Adrenal gland (tissue), 5 donors: ENCODE measurements around the gene CEP131.

Experiments
- POLR2A ChIP-seq, 2 donors: fragments of 450-650 bp; IDR thresholded peaks; one replicate each; pipeline ENCODE4 v1.6.1; 2017; ENCODE audit warnings: antibody characterized with exemption in 2 of 2, mild to moderate bottlenecking in 2 of 2, moderate library complexity in 1 of 2
- TF ChIP-seq, protein P1 (sequence below), 6 experiments: fragments of 450-650 bp in 4 of 6; fragments of 200-600 bp in 2 of 6; sonication (generic) in 1 of 6; IDR thresholded peaks; 1 replicate in 5 of 6; 2 replicates in 1 of 6; pipeline versions ENCODE4 v1.5.1 to v1.8.0; 2016 to 2021; ENCODE audit warnings: antibody characterized with exemption in 6 of 6, mild to moderate bottlenecking in 2 of 6, moderate library complexity in 1 of 6
- donor health status: DM: no; HTN: no; CAD: no.

DNA sequence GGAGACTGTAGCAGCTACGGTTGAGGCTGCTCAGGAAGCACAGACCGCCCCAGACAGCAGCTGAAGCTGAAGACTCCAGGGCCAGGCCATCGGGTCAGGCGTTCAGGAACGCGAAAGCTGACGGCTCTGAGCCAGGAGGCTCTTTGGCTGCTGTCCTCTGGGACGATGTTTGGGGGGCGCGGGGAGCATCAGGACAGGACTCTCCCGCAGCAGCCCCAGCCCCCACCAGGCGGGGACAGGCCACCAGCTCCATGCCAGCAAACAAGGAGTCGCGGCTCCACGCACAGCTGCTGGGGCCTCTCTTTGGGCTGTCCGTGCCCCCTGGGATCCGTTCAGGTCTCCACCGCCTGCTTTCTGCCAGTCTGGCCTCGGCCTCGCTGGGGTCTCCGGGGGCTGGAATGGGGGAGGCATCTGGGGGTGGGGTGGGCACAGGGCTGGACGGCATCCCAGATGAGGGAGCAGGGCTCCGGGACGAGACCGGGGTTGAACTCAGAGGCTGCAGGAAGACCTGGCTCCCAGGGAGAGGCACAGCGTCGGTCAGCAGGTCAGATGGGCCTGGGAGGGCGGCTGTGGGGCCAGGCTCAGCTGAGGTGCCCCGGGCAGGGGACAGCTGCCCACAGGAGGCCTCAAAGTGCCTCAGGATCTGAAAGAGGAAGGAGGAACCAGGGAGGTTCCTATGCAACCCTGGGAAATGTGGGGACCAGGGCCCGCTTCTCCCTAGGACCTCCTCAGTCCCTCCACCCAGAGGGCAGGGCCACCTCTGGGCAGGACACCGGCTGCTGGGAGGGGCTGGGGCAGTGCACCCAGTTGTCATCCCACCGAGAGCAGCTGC lies 6.3 kb upstream of the CEP131 start:
- TF ChIP-seq, protein P1, sequence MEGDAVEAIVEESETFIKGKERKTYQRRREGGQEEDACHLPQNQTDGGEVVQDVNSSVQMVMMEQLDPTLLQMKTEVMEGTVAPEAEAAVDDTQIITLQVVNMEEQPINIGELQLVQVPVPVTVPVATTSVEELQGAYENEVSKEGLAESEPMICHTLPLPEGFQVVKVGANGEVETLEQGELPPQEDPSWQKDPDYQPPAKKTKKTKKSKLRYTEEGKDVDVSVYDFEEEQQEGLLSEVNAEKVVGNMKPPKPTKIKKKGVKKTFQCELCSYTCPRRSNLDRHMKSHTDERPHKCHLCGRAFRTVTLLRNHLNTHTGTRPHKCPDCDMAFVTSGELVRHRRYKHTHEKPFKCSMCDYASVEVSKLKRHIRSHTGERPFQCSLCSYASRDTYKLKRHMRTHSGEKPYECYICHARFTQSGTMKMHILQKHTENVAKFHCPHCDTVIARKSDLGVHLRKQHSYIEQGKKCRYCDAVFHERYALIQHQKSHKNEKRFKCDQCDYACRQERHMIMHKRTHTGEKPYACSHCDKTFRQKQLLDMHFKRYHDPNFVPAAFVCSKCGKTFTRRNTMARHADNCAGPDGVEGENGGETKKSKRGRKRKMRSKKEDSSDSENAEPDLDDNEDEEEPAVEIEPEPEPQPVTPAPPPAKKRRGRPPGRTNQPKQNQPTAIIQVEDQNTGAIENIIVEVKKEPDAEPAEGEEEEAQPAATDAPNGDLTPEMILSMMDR (IDR thresholded peaks at IDR 0.05): no peak
- TF ChIP-seq POLR2A (IDR thresholded peaks at IDR 0.05): no peak
